Kidney glomerular epithelial cell (primary cell): ENCODE measurements around the gene TBC1D22A.
"Not testable (repeated sequence)": the region's sequence is repeated elsewhere in the genome, so short reads cannot be mapped to it uniquely, and the experiment has no call there.

Experiments used
- DNase-seq: peaks from one replicate; lab custom pipeline; 2025; lab: John Stamatoyannopoulos, UW

The TBC1D22A gene

DNA sequence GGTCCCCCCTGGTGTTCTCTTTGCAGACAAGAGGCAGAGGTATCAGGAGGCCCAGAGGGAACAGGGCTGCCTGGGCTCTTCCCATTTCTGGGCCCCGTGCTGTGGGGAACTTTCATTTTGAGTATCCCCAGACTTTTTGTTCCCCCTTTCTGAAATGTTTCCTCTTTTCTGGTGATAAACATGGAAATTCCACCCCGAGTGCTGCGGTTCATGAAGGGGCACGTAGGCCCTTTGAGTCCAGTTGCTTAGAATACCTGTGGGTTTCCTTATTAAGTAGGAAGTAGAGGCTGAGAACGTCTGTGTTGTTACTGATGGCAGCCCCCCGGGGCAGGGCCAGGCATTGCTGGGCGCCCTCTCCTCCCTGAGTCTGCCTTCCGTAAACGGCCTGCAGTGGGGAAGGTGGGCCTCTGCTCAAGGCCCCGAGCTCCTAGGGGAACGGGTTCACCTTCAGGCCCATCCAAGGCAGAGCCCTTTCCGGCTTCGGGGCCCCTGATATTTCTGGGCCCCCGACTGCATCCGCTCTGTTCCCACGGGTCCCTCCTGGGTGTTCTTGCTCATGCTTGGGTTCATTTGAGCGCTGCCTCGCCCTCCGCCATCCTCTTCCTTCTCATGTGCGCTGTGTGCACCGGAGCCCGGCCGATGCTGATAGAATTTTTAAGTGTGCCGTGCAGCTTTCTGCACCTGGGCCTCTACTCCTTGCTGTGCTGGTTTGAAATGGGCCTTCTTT, 12.0 kb downstream of the TBC1D22A start:
- DNase-seq = no peak

DNA sequence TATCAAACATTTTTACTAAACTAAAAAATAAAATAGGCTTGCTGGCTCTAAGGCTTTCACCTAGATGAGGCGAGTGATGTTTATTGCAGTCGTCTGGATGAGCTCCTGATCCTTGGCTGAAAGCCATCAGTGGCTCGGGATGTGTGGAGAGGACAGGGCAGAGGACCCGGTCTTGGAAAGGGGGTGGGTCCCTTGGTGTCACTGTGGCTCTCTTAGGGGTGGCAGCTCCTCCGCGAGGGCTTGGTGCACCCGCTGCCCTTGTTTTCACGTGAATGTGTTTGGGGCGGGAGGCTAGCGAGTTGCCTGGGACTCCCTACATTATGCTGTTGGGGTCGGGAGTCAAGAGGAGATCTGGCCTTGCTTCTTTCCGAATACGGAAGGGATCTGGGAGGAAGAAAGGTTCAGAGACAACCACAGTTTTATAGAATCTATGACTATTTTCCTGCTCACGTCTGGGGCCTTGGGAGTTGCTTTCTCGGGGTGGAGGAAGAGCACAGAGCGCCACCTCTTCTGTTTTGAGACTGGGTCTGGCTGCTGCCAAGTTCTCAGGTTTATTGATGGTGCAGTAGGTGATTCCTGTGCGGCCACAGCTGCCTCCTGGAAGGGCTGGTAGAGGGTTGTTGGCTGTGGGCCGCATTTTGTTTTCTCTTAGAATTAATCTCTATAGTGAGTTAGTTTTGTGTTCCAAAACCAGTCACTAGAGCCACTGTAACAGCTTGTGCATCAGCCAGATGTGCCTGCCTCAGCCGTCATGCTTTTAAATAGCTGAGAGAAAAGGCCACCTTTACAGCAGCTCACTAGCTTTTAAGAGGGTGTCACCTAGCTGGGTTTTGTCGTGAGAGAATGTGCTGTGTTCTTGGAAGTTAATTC, 12.8 kb downstream of the TBC1D22A start:
- no peak for DNase-seq

DNA sequence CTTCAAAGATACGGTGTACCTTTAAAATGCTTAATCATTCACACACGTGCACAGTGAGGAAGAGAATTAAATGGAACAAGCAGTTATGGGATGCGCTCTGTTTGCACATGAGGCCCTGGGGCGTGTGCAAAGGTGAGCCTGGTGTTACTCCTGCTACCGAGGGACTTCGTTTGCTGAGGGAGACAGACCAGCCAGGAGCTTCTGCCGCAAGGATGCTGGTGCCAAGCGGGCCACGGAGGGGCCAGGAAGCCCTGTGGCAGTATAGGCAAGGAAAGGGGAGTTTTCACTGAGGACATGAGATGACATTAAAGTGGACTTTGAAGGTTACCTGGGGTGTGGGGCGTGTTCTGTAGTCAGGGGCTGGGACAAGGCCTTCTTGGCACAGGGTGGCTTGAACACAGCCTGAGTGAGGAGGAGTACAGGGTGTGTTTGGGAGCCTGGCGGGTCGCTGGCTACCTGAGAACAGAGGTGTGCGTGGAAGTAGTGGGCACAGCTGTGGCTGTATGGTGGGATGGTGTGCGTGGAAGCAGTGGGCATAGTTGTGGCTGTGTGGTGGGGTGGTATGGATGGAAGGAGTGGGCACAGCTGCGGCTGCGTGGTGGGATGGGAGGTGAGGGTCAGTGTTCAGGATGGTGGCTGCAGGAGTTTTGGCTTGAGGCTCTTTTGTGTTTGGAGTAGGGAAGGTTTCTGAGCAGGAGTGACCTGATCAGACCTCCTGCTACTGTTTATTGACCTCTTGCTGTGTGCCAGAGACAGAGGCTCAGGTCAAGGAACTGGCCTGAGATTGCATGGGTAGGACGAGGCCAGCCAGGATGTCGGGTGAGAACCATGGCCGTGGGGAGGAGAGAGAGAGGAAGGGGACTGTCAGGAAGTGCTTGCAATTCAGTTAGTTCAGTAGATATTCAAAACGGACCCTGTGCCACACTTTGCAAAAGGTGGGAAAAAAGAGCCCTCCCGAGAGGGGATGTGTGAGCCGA, 13.7 kb downstream of the TBC1D22A start:
- DNase-seq = no peak

DNA sequence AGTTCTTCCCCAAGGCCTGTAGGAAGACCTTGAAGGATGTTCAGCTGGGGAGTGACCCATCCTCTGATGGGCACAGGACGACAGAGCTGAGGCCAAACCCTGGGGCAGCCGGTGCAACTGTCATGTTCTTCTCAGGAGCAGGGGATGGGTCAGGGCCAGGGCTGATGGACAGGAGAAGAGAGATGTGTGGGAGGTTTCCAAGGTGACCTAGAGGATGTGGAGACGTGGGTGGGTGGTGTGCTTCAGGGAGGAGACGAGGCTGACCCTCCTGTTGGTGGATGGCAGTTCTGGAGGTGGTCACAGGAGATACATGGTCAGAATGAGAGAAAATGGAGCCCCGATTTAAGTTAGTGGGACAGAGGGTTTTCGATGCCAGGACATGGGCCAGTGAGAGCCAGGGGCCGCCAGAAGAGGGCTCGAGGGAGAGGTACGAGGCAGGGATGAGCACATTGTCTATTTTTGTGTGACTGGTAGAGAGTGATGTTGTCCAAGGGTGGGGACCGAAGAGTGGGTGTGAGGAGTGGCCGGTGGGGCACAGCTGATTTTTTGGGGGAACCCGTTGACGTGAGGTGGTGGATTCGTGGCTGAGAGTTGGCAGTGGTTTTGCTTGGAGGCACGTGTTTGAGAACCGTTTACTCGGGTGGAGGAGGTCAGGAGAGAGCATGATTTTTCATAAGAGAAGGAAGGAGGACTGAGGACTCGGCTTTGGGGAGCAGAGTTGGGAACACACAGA, 14.6 kb downstream of the TBC1D22A start:
- DNase-seq = no peak

DNA sequence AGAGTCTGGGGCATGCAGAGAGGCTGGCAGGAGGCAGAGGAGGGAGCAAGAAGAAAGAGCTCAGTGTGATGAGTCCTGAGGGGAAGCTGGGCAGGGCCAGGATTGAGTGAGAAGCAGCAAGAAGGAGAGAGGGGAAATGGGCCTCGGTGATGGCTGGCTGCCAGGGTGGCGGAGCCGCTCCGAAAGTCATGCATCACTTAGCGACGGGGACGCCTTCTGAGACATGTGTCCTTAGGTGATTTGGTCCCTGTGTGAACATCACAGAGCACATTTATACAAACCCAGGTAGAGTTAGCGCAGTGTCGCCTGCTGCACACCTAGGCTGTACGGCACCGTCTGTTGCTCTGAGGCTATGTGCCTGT, 15.1 kb downstream of the TBC1D22A start:
- DNase-seq = no peak

DNA sequence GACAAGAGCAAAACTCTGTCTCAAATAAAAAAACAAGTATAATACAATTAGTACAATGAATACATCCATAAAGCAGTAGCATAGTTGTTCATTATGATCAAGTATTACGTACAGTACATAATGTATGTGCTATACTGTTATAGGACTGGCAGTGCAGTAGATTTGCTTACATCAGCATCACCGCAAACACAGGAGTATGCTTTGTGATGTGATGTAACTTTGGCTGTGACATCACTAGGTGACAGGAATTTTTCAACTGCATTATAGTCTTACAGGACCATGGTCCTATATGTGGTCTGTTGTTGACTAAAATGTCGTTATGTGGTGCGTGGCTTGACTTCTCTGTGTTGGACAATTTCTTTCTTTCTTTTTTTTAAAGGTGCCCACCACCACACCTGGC, 16.6 kb downstream of the TBC1D22A start:
- no peak for DNase-seq

DNA sequence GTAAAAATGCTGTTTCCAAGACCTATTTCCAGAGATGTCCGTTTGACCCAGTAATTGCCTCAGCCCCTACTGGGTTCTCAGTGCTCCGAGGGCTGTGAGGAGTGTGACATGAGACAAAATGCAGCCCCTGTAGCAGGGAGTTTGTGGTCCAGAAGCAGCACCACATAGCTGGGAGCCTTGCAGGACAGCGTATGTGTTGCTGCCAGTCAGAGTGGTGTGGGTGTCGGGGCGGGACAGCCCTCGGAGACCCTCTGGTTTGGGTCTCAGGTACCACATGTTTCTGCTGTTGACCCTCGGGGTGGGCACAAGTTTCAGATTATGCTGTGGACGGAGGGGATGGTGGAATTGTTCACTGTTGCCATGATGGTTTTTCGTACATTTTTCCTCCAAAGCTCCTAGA, 17.2 kb downstream of the TBC1D22A start:
- no peak for DNase-seq

DNA sequence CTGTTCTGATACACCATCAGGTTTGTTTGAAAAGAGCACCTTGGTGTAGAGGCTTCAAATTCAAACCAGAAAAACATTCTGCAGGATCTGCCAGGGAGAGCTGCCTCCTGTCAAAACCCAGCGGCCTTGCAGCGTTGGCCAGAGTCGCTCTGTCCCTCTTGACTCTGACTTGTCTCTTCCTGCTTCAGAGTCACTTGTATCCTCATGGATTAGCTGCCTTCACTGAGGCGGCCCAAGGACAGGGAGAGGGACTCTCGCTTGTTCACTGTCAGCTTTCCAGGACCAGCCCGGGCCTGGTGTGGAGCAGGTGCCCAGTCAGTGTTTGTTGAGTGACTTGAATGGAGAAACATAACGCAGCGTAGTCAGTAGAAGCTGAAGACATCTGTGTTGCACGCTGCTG, 18.0 kb downstream of the TBC1D22A start:
- no peak for DNase-seq

DNA sequence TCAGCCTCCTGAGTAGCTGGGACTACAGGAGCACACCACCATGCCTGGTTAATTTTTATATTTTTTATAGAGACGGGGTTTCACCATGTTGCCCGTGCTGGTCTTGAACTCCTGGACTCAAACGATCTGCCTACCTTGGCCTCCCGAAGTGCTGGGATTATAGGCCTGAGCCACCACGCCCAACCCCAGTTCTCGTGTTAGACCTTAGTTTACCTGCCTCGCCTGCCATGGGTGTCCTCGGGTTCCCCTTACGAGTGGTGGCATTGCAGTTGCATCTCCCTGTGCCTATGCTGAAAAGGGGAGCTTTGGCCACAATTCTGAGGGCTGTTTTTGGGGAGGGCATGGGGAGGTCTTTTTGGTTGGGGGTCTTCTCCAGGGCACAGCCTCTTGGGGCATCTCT, 18.8 kb downstream of the TBC1D22A start:
- DNase-seq = no peak

DNA sequence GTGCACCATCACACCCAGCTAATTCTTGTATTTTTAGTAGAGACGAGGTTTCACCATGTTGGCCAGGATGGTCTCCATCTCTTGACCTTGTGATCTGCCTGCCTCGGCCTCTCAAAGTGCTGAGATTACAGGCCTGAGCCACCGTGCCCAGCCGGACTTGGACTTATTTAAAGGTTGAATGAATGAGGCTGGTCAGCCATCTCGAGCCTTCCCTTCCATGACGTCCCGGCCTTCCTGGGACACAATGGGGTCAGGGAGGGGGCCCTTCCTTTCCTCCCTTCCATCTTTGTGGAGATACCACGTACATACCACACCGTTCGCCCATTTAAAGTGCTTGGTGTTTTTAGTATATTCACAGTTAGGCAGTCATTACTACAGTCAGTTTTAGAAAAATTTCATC, 19.8 kb downstream of the TBC1D22A start:
- not testable (repeated sequence) for DNase-seq

DNA sequence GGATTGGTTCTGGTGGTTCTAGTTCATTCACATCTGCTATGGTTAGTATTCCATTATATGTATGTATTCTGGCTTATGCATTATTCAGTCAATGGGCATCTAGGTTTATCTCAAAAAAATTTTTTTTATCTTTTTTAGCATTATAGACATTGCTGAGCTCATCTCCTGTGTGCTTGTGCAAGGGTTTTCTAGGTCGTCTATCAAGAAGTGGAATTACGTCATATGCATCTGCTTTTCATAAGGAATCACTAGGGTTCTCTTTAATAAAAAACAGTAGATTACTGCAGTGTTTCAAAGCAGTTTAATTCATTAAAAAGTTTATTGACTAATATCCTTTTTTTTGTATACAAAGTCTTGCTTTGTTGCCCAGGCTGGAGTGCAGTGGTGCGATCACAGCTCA, 21.3 kb downstream of the TBC1D22A start:
- DNase-seq = no peak

DNA sequence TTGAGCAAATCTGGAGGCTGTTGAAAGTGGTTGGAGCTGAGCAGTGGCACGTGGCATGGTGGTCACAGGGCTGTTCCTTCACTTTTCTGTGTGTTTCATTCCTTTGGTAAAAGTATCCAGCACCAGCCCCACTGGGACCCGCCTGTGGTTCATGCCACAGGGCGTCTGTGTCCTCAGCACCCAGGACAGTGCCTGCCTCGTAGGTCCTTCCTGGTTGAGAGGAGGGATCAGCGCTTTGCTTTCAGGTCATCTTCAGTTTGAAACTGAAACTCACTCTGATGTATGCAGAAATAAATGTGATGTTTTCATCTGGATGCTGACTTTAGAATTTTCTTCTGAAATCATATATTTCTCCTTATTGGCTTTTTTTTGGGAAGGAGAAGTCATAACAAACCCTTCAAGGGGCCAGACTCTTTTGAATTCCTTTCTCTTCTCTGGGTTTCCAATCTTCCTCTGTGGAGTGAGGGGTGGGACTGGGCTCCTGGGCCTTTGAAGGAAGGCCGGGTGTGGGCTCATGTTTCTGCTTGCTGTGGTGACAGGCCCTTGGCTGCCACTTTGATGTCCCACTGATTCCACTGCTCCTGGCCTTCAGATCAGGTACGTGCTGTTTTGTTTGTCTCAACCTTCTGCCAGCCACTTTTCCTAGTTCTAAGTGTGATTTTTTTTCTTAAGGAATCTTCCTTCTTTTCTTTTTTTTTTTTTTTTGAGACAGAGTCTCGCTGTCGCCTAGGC, 26.2 kb downstream of the TBC1D22A start:
- DNase-seq = no peak

DNA sequence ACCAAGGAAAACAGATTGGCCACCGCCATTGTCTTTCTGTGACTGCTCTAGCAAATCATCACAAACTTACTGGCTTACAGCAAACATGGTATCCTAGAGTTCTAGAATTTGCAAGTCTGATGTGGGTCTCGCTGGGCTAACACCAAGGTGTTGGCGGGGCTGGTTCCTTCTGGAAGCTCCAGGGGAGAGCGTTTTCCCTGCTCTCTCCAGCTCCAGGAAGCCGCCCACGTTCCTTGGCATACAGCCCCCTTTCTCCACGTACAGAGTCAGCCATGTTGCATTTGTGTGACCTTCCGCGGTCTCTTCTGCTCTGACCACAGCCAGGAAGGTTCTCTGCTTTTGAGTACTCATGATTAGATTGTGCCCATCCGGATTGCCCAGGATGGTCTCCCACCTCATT, 27.5 kb downstream of the TBC1D22A start:
- DNase-seq = no peak

DNA sequence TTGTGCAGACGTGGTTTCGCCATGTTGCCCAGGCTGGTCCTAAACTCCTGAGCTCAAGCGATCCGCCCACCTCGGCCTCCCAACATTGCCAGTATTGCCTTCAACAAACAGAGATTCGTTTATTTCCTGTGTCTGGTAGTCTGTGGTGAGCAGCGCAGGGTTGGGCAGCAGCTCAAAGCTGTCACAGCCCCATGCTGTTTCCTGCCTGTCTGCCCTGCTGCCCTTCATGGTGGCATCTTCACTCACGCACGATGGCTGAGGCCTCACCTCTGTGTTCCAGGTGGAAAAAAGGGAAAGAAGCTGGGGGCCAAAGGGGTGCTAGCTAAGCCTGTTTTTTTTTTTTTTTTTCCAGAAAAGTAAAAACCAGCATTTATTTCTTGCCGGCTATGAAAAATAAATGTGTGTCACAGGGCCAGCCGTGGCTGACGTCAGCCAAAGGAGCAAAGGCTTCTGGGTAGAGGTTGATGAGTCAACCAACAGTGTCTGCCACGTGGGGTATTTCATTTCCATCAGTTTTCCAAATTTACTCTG, 28.8 kb downstream of the TBC1D22A start:
- no peak for DNase-seq

DNA sequence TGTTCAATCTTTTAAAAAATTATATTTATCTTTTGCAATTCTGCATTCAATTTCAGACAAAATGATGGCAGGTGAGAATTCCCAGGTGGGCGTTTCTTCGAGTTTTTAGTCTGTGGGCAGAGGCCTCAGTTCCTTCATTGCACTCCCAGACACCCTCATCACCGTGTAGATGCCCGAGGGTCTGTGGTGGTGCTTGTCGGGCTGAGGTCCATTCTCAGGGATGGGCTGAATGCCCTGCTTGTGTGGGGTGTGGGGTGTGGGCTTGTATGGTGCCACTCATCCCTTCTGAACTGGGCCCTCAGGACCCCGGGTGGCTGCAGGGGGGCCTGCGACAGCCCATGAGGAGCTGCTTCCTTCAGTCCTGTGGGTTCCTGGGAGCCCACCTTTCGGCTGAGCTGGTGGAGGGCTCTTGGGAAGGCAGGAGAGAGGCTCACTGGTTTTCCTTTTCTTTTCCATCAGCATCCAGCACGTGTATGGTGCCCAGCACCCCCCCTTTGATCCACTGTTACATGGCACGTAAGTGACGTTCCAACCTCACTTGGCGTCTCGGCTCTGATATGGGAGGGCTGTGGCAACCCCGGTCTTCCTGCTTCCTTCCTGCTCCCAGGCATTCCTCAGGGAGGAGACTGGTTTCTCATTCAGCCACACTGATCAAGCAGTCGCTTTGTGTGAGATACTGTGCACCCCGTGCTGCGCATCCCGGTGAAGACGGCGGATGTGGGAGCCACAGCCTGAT, 29.8 kb downstream of the TBC1D22A start:
- DNase-seq = no peak

DNA sequence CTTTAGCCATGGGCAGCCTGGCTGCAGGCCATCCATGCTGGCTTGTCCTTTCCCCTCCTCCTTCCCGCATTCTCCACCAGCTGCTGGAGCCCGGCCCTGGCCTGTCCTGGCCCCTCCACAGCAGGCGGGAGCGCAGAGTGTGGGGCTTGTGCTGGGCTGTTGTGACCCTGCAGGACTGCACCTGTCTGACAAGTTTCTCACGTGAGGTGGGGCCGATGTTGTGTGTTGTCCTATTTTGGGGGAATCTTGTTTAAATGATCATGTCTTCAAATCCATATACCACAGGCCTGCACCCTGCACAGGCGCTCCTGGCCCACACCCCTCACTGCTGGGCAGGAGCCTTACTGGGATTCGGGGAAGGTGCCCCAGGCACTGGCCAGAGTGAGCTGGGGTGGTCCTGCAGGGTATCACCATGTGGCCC, 30.4 kb downstream of the TBC1D22A start:
- DNase-seq = no peak

DNA sequence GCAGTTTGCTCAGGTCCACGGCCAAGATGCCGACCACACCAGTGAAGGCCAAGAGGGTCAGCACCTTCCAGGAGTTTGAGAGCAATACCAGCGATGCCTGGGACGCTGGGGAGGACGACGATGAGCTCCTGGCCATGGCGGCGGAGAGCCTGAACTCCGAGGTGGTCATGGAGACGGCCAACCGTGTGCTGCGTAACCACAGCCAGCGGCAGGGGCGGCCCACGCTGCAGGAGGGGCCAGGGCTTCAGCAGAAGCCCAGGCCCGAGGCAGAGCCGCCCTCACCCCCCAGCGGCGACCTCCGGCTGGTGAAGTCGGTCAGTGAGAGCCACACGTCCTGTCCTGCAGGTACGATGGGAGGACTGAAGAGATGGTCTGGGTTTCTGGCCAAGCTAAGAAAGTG, 31.0 kb downstream of the TBC1D22A start:
- DNase-seq = no peak

DNA sequence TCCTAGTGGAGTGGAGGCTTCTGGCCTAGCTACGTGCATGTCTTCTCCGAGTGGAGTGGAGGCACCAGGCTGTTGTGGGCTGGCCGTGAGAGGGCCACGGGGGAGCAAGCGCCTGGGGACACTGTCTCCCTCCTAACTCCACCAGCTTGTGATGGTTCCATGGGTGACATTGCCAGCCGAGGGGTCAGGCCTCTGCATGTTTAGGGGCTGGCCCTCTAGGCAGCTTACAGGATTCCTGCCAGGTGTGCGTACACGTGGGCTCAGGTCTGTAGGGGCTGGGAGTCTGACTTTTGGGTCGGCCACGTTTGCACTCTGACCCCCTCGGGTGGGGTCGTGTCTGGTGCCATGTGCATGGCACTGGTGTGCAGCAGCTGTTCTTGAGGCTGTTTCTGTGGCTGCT, 31.6 kb downstream of the TBC1D22A start:
- no peak for DNase-seq

DNA sequence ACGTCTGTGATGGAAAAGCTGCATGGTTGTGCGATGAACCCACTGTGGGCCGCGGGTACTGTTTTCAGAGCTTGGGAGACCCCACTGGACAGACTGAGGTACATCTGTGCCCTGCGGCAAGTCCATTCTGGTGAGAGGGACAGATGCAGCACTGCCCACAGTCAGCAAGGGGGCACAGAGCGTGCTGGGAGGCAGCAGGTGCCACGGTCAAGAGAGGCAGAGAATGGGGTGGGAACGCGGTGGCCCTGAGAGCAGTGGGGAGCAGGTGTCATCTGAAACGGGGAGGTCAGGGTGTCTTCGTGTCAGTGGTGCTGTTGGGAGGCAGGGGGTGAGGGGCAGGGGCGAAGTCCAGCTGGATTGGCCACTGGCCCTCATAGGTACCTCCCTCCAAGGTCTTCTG, 32.0 kb downstream of the TBC1D22A start:
- DNase-seq = no peak

DNA sequence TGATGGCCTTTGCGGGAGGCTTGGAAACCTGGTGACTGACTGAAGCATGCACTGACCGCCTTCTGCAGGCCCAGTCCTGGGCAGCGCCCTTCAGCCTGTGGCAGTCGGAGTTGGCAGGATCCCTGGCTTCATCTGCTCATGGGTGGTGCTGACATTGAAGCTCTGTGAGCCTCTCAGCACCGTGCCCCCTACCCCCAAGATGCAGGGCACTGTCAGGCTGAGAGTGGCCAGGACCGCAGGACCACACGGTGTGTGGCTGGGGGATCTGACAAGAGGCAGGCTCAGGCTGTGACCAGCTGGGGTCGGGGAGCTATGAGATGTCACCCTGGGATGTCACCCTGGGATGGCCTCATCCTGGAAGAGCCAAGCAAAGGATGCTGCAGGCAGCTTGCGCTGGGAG, 32.7 kb downstream of the TBC1D22A start:
- DNase-seq = no peak
